HG03378 (cell line): ENCODE measurements around the gene CRADD.
"Not testable (repeated sequence)": the region's sequence is repeated elsewhere in the genome, so short reads cannot be mapped to it uniquely, and the experiment has no call there.

ENCODE experiments used
- ATAC-seq: cut with Tn5 transposase; IDR thresholded peaks from one replicate; pipeline ENCODE4 v1.9.1; 2021; ENCODE audit warnings: mild to moderate bottlenecking, moderate library complexity; ENCODE audit not compliant: unreplicated experiment

Gene CRADD

DNA sequence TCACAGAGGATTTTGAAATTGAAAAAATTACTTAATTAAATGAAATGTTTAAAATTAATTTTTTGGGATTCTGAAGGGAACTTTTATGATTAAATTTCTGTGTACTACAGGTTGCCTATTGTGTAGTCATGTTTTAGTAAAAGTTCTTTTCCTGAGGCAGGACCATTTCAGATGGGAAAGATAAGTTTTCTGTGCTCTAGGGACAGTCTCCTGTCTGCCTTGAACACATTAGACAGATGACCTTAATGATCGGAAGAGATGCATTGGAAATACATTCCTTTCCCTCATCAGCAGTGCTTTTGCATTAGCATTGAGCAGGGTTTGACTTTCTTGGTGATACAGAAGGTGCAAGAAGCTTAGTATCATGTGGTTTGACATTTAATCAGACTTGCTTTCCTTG, 28.1 kb downstream of the CRADD start:
- no peak for ATAC-seq

DNA sequence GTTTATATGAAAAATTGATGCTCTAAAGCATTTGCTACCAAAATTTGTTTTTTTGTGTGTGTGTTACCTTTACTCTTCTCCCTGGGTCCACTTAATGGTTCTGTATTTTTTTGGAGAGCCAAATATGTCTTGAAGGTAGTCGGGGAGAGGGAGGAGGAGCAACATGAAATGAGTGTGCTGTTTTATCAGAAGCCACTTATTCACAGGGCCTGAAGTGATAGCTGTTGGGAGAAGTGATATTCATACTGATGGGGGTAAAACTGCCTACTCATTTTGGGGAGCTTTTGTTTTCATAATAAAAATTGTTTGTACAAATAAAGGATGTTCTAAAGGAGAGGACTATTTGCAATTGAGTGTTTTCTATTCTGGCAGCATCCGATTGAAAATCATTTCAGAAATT, 29.2 kb downstream of the CRADD start:
- no peak for ATAC-seq

DNA sequence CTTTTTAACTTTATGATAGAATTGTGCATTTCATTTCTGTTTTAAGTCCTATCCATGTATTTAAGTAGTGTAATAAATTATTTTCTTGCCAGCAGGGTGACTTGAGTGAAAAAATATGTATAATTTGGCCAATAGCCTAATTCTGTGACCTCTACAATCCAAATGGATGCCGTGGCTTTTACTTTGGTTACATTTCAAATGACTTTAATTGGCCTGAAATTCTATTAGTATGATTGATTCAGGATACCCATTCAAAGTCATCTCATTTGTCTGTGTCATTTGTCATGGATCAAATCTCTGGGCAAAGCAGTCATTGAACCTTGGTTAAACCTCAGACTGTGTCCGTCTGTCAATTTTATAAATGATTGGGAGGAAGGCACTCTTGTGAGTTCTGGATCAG, 29.6 kb downstream of the CRADD start:
- no peak for ATAC-seq

DNA sequence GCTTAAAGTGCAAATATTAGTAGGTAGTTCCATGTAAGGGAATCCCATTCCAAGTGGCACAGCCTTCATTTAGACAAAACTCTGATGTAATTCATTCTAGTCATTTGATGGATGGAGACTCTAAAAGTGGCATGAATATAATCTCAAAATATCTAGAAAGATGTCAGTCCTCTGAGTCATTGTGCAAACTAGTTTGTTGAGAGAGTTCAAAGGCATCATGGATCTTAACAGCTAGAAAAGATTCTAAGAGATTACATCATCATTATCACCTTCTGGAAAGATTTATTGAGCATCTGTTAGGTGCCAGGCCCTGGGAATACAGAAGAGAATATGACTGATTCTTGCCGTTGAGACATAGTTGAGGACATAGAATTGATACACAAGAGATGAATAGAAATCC, 30.7 kb downstream of the CRADD start:
- ATAC-seq, result no peak

DNA sequence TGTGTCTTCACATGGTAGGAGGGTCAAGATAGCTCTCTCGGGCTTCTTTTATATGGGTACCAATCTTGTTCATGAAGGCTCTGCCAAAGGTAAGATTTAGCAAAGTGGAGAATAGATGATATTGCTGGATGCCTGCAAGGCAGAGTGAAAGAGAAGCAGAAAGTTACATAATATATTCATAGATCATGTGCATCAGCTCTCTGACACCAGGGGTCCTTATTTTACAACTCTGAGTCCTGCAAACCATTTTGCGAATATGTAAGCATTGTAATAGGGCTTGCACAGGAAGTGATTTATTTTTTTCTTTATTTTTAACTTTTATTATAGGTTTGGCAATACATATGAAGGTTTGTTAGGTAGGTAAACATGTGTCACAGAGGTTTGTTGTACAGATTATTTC, 31.8 kb downstream of the CRADD start:
- ATAC-seq, result no peak

DNA sequence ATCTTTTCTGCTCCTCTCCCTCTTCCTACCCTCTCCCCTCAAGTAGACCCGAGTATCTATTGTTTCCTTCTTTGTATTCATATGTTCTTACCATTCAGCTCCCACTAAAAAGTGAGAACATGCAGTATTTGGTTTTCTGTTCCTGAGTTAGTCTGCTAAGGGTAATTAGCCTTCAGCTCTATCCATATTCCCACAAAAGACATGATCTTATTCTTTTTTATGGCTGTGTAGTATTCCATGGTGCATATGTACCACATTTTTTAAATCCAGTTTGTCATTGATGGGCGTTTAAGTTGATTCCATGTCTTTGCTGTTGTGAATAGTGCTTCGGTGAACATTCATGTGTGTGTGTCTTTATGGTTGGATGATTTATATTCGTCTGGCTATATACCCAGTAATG, 32.2 kb downstream of the CRADD start:
- no peak for ATAC-seq

DNA sequence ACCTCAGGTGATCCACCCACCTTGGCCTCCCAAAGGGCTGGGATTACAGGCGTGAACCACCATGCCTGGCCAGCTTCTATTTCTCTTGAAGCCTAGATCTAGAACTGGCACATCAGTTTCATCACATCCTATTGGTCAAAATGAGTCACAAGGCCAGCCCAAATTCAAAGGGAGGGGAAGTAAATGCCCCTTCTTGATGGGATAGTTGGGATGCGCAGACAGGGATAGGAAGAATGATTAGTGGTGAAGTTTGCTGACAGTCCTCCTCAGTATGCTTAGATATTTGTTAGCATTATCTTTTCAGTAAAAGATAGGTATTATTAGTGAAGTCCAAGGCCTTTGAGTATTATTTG, 33.4 kb downstream of the CRADD start:
- ATAC-seq, result no peak

DNA sequence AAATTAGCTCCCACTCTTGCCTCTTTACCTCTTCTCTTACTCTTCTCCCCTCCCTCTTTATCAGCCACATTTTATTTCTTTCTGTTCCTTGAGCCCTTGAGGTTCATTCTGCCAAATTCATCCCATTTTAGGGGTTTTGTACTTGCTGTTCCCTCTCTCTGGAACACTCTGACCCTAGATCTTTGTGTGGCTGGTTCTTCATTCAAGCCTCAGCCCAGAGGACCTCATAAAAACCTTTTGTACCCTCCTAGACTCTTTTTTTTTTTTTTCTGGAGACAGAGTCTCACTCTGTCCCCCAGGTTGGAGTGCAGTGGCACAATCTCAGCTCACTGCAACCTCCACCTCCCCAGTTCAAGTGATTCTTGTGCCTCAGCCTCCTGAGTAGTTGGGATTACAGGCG, 34.3 kb downstream of the CRADD start:
- not testable (repeated sequence) for ATAC-seq

DNA sequence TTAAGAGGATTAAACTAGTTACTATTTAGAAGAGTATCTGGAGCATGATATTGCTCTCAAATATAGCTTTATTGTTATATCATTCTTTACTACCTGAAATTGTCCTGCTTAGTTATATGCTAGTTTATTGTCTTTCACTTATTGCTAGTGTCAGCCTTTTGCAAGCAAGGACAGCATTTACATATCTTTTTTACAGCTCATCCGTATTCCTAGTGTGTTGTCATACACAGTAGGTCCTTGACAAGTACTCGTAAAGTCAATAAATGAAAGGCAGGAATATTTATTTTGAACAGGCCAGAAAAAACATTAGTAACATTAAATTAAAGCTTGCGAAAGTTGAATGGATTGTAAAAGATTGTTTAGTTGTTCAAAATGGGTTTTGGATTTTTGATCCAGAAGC, 35.0 kb downstream of the CRADD start:
- no peak for ATAC-seq

DNA sequence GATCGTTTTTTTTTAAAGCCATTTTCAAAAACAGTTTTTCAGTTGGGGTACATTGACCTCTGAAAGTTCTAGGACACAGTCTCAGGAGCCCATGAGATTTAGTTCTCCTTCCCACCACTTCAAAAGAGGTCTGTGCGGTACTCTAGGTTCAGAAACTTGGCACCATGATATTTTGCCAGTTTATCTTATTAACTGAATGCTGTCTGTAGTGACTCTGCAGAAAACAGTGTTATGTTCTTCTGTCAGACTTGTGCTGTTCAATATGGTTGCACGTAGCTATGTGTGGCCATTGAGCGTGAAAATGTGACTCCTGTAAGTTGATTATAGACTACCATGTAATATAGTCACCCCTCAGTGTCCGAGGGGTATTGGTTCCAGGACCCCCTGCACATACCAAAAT, 35.9 kb downstream of the CRADD start:
- ATAC-seq, result no peak

DNA sequence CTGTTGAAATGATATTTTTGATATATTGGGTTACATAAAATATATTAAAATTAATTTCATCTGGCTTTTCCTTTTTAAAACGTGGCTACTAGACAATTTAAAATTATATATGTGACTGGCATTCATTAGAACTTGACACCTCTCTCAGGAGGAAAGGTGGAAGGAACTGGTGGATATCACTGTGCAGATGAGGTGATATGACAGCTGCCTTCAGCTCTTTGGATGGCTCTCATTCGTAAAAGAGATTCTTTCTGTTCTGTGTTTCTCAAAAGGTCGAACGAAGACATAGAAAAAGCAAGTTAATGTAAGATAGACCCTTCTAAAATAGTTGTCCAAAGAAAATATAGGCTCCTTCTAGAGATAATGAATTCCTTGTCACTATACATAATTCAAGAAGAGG, 36.6 kb downstream of the CRADD start:
- ATAC-seq, result no peak

DNA sequence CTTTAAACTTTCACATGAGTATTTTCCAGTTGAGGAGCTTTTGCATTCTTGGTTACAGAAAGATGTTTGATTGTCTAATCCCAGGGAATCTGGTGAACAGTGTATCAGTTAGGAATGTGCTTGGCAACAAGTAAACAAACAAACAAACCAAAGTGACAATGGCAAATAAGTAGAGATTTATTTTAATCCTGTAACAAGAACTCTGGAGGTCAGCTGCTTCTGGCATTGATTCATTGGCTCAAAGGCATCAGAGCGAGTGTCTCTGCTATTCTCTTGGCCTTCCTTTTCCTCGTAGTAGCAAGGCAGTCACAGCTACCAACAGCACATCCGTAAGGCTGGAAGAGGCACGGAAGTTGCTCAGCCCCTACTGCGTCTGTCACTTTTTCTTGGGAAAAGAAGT, 37.2 kb downstream of the CRADD start:
- no peak for ATAC-seq

DNA sequence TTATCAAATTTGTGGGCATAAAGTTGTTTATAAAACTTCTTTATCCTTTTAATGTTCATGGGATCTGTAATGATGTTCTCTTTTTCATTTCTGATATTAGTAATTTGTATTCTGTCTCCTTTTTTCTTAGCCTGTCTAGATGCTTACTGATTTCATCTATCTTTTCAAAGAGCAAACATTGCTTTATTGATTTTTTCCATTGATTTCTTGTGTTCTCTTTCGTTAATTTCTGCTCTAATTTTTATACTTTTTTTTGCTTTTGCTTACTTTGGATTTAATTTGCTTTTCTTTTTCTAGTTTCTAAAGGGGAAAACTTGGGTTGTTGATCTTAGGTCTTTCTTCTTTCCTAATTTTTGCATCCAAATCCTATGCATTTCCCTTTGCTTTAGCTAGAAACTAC, 42.5 kb downstream of the CRADD start:
- ATAC-seq, result no peak

DNA sequence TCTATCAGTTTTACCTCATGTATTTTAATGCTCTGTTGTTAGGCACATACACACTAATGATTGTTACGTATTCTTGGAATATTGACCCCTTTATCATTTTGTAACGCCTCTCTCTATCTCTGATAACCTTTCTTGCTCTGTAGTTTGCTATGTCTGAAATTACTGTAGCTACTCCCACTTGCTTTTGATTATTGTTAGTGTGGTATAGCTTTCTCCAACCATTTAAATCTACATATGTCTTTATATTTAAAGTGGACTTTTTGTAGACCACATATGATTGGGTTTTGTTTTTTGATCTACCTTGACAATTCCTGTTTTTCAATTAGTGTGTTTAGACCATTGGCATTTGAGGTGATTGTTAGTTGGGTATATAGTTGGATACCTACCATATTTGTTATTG, 43.4 kb downstream of the CRADD start:
- ATAC-seq, result no peak

DNA sequence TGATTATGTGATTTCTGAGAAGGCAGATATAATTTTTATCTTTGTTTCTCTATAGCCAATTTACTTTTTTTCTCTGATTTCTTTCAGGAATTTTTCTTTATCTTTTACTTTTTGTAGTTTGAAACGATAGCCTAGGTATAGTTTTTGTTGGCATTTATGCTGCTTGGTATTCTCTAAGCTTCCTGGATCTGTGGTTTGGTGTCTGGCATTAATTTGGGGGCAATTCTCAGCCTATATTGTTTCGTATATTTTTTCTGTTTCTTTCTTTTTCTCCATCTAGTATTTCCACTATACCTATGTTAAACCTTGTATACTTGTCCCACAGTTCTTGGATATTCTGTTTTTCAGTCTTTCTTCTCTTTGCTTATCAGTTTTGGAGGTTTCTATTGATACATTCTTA, 45.0 kb downstream of the CRADD start:
- ATAC-seq, result no peak

DNA sequence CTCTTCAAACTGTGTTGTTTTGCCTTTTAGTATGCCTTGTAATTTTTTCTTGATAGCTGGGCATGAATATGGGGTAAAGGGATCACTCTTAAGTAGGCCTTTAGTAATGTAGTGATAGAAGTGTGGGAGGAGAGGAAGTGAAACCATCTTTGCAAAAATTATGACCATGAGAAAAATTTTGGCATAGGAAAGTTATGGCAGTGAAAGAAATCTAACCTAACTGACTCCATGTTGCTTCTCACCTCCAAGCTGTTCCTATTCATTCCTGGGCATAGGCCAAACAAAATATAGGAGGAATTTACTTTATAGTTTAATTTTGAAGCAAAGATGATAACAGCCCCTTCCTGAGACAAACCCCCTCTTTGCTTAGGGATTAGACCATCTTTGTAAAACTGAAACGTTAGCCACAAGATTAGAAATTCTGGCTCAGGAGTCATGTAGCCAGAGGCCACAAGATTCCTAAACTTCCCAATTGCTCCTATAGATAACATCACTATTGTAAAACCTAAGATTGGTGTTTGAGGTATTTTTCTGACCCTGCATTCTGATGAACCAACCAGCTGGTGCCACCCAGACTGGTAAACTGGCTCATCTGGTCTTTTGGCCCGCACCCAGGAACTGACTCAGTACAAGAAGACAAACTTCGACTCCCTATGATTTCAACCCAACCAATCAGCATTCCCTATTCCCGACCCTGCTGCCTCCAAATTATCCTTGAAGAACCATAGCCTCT, 45.8 kb downstream of the CRADD start:
- ATAC-seq, result no peak

DNA sequence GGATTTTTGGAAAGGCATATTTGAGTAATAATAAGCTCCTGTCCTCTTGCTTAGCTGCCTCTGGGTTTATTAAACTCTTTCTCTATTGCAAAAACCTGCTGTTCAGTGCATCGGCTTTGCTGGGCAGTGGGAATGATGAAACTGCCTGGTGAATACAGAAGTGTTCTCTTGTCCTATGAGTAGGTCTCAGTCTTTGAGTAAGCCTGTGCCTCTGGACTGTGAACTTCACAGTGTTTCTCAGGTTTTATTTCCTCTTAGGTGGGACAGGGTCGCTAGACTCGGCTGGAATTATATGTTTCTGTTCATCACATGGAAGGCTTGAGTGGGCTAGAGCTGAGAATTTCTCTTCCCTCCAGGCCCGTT, 46.4 kb downstream of the CRADD start:
- ATAC-seq, result no peak

DNA sequence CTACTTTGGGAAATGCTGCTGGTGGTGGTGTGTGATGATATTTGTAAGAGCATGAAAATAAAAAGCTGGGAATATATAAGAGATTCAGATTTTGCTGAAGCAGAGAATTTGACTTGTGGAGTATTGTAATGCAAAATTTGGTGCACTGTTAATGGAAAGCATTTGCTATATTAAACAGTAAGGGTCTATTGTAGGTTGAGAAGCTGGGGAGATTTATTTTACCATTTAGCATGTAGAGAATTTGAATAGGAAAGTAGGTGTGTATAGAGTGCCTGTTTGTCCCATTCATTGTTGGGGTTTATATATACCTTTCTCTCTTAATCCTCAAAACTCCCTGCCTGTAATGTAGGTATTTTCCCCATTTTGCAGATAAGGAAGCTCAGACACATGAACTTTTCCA, 48.4 kb downstream of the CRADD start:
- ATAC-seq, result no peak

DNA sequence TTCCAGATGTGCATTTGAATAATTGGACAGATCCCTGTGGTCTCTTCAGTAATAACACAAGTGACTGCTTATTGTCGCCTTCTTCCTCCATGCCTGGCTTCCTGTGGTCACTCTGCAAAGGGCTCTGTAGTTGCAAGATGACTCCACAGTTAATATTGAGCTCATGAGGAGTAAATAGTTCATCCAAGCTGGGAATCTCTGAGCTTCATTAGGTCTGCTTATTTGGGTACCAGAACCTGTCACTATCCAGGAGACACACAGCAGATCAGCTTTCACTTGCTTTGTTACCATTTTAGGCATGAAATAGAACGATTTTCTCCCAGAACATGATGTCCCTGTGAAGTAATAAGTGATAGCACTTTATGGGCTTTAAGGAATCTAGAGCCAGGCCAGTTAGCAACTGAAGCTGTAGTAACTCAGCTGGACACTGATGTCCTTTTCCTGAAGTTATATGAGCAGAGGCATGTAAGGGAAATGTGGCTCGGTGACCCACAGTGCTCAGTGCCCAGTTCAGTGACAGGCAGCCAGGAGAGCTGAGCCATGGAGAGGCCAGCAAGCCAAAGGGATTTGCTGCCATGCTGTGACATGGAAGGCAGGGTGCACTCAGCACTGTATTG, 50.1 kb downstream of the CRADD start:
- ATAC-seq, result no peak

DNA sequence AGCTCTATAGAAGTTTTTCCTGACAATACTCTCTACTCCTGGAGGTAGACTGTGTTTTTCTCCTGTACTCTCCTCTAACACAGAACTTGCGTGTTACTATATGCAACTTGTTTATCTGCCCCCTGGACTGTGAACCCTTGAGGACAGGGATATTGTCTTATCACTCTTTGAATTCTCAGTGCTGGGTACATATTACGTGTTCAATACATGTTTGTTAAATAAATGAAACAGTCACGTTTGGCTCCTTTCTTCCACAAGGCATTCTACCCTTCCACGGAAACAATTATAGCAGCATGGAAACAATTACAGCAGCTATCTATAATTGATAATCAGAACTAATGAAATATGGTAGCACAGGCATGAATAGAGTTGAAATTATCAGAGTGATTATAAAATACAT, 50.7 kb downstream of the CRADD start:
- ATAC-seq, result no peak

DNA sequence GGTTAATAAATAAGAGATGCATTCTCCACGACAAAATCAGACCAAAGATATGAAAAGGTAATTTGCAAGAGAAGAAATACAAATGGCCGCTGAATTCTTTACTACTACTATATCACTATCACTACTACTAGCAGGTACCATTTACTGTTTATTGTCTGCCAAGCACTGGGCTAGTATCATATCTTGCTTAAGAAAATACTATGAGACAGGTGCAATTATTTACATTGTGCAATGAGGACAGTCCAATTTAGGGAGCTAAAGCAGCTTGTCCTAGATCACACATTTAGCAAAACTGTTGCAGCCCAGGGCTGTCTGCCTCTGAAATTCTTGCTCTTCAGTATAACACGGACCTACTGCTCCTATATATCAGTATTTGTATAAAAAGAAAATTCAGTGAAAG, 52.8 kb downstream of the CRADD start:
- no peak for ATAC-seq

DNA sequence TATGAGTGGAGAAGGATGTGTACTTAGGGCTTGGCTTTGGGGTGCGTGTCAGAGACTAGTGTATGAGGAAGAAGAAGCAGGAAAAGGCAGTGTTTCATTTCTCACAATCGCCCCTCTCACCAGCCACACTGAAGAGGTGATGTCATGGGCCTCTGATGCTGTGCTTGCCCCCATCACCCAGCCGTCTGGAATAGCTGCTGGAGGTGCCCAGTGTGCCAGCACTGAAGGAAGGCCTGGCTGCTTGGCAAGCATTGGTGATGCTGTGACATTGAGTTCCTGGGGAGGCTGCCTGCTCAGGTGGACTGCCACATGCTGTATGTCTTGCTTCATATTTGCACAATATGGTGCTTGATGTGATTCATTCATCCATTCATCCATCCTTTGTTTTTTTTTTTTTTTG, 56.2 kb downstream of the CRADD start:
- ATAC-seq, result no peak

DNA sequence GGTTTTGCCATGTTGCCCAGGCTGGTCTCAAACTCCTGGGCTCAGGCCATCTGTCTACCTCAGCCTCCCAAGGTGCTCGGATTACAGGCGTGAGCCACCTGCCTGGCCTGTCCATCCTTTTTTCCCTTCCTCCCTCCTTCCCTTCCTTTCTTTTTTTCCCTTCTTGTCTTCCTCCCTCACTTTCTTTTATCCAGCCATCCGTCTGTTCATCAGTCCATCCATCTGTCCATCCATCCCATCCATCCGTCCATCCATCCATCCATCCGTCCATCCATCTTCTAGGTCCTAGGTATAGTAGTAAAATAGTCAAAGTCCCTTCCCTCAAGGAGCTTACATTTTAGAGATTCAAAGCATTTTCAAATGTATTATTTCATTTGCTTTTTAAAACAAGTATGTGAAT, 56.8 kb downstream of the CRADD start:
- ATAC-seq, result no peak
